HG03139 (cell line): ENCODE measurements around the gene ELL3.
"Not testable (repeated sequence)": the region's sequence is repeated elsewhere in the genome, so short reads cannot be mapped to it uniquely, and the experiment has no call there.

Source experiments
- ATAC-seq: cut with Tn5 transposase; IDR thresholded peaks from one replicate; pipeline ENCODE4 v1.9.1; 2021; ENCODE audit not compliant: unreplicated experiment

ELL3 gene

DNA sequence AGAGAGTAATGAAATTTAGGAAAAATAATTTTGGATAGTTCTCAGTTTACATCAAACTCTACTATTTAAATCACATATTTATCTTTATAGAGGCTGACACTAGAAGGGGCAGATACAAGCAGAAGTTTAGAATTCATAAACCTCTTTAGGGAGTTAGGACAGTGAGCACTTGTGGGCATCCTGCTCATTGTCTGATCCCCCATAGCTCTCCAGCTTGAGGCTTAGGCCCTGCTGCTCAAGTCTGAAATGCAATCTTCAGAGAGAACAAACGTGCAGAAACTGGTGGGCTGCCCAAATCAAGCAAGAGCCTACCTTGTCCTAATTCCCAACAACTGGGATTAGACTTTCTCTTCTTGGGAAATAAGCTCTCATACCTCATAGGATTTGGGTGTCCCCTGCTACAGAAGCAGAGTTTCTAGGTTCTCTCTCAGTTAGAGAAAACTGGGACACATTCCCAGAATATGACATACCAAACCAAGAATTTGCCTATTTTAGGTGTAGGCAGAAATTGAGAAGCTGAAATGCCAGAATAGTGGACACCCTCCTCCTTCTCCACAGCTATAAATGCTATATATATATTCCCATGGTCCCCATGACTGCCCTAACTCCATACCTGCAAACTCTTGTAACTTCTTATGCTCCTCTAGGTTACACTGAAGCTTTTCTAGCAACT, 48.6 kb downstream of the ELL3 start:
- not testable (repeated sequence) for ATAC-seq

- not testable (repeated sequence) for ATAC-seq
These were observed 50.5 kb downstream of the ELL3 start for GRCh38 chr15:43726306-43726705.

GRCh38 chr15:43723151-43723550, 53.6 kb downstream of the ELL3 start:
- ATAC-seq = no peak
